Measurements from ENCODE around the gene CCDC88B.

Gene CCDC88B, protein sequence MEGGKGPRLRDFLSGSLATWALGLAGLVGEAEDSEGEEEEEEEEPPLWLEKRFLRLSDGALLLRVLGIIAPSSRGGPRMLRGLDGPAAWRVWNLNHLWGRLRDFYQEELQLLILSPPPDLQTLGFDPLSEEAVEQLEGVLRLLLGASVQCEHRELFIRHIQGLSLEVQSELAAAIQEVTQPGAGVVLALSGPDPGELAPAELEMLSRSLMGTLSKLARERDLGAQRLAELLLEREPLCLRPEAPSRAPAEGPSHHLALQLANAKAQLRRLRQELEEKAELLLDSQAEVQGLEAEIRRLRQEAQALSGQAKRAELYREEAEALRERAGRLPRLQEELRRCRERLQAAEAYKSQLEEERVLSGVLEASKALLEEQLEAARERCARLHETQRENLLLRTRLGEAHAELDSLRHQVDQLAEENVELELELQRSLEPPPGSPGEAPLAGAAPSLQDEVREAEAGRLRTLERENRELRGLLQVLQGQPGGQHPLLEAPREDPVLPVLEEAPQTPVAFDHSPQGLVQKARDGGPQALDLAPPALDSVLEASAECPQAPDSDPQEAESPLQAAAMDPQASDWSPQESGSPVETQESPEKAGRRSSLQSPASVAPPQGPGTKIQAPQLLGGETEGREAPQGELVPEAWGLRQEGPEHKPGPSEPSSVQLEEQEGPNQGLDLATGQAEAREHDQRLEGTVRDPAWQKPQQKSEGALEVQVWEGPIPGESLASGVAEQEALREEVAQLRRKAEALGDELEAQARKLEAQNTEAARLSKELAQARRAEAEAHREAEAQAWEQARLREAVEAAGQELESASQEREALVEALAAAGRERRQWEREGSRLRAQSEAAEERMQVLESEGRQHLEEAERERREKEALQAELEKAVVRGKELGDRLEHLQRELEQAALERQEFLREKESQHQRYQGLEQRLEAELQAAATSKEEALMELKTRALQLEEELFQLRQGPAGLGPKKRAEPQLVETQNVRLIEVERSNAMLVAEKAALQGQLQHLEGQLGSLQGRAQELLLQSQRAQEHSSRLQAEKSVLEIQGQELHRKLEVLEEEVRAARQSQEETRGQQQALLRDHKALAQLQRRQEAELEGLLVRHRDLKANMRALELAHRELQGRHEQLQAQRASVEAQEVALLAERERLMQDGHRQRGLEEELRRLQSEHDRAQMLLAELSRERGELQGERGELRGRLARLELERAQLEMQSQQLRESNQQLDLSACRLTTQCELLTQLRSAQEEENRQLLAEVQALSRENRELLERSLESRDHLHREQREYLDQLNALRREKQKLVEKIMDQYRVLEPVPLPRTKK (N-terminal part only)

DNA sequence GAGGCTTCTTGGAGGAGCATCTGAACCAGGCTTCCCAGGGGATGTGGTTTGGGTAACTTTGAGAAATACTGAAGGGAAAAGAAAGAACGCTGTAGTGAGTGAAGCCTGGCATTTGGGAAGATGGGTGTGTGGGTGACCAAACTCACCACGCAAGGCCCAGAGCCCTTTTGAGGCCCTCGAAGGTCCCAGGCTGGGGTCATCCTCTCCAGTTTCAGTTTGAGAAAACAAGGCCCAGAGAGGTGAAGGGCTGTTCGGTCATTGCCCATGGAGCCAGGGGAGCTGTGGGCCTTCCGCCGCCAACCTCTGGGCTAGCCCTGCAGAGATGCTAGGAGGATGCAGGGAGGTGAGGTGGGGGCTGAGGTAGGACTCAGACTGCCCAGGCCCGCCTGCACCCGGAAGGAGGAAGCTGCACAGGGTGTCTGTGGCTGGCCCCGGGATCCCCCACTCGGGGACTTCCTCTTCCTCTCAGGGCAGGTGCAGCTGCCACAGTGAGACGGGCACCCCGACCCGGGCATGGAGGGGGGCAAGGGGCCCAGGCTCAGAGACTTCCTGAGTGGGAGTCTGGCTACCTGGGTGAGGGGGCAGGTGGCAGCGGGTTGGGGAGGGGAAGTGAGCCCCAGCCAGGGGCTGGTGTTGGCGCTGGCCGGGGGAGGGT, at the start of gene CCDC88B:
CCDC88B (plus strand) TSS at position 451 of the 655 bp plus-strand sequence; CDS start at position 514, 63 bp downstream.
- no peak for TF ChIP-seq RAD21 (IDR thresholded peaks at IDR 0.05; ENCODE audit: low read depth)
- no peak for TF ChIP-seq ZBTB7A (IDR thresholded peaks at IDR 0.05; ENCODE audit: low read depth)
- no peak for TF ChIP-seq NFIC (IDR thresholded peaks at IDR 0.05)
- no peak for TF ChIP-seq FOXM1 (IDR thresholded peaks at IDR 0.05; ENCODE audit: borderline replicate concordance, low read depth)
- no peak for TF ChIP-seq CEBPB (IDR thresholded peaks at IDR 0.05)
- TF ChIP-seq TAF1 (IDR thresholded peaks at IDR 0.05; ENCODE audit: low read depth): no peak
- no peak for TF ChIP-seq YY1 (IDR thresholded peaks at IDR 0.05; ENCODE audit: low read depth)
- TF ChIP-seq CREB1 (IDR thresholded peaks at IDR 0.05; ENCODE audit: low read depth): no peak
- no peak for TF ChIP-seq EP300 (IDR thresholded peaks at IDR 0.05; ENCODE audit: borderline replicate concordance)
- no peak for TF ChIP-seq REST (IDR thresholded peaks at IDR 0.05; ENCODE audit: low read depth)

GRCh38 chr11:64290352-64291261, 49.4 kb upstream of the CCDC88B start:
- no peak for TF ChIP-seq FOXM1 (IDR thresholded peaks at IDR 0.05; ENCODE audit: borderline replicate concordance, low read depth)
- TF ChIP-seq EP300 (IDR thresholded peaks at IDR 0.05; ENCODE audit: borderline replicate concordance): no peak
- no peak for TF ChIP-seq USF1 (IDR thresholded peaks at IDR 0.05)
- no peak for TF ChIP-seq RAD21 (IDR thresholded peaks at IDR 0.05; ENCODE audit: low read depth)
- TF ChIP-seq, protein P1, sequence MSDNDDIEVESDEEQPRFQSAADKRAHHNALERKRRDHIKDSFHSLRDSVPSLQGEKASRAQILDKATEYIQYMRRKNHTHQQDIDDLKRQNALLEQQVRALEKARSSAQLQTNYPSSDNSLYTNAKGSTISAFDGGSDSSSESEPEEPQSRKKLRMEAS (IDR thresholded peaks at IDR 0.05): no peak
- TF ChIP-seq YY1 (IDR thresholded peaks at IDR 0.05; ENCODE audit: low read depth): no peak
- no peak for TF ChIP-seq CREB1 (IDR thresholded peaks at IDR 0.05; ENCODE audit: low read depth)
- TF ChIP-seq NFIC (IDR thresholded peaks at IDR 0.05): no peak
- TF ChIP-seq CEBPB (IDR thresholded peaks at IDR 0.05): no peak
- no peak for TF ChIP-seq TCF12 (IDR thresholded peaks at IDR 0.05; ENCODE audit: low read depth)
- no peak for TF ChIP-seq EGR1 (IDR thresholded peaks at IDR 0.05)
- TF ChIP-seq TEAD4 (IDR thresholded peaks at IDR 0.05): no peak
- TF ChIP-seq REST (IDR thresholded peaks at IDR 0.05; ENCODE audit: low read depth): no peak
- TF ChIP-seq ZBTB7A (IDR thresholded peaks at IDR 0.05; ENCODE audit: low read depth): no peak
- TF ChIP-seq TAF1 (IDR thresholded peaks at IDR 0.05; ENCODE audit: low read depth): no peak

GRCh38 chr11:64291262-64291751, 48.7 kb upstream of the CCDC88B start, which contains the start of gene KCNK4:
Gene KCNK4 (plus strand): TSS chr11:64291302. CDS start chr11:64293019, 1,717 bp downstream.
- TF ChIP-seq RAD21 (IDR thresholded peaks at IDR 0.05; ENCODE audit: low read depth): no peak

DNA sequence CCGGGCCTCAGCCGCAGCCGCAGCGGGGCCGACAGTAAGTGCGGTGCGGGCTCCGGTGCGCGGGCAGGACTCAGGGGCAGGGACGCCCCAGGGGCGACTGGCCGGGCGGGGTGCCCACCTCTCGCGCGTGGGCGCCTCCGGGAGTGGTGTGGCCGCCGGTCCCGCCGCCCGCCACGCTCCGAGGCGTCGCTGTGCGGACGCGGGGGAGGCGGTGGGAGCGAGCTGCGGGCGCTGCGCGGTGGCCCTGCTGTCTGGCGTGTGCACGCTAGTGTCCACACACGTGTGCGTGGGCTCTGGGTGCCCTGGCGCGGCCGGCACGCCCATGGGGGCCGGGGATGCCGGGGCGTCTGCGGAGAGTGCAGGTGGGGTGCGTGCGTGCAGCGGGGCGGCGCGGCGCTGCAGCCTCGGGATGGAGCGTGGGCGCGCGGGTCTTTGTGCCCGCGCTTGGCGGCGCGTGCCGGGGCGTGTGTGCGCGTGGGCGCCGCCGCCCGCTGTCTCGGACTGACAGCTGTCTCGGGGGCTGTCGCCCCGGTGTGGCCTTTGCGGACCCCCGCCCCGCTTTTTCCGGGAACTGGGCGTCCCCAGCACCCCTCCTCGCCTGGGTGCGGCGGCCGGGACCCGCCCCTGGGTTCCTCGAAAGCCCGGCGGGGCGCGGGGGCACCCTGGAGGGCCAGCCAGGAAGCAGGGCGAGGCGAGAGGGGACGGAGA, 48.1 kb upstream of the CCDC88B start:
- no peak for TF ChIP-seq RAD21 (IDR thresholded peaks at IDR 0.05; ENCODE audit: low read depth)
- no peak for TF ChIP-seq CEBPB (IDR thresholded peaks at IDR 0.05)
- TF ChIP-seq YY1 (IDR thresholded peaks at IDR 0.05; ENCODE audit: low read depth): no peak
- TF ChIP-seq TAF1 (IDR thresholded peaks at IDR 0.05; ENCODE audit: low read depth): no peak
- no peak for TF ChIP-seq USF1 (IDR thresholded peaks at IDR 0.05)
- no peak for TF ChIP-seq FOXM1 (IDR thresholded peaks at IDR 0.05; ENCODE audit: borderline replicate concordance, low read depth)
- TF ChIP-seq ZBTB7A (IDR thresholded peaks at IDR 0.05; ENCODE audit: low read depth): no peak
- TF ChIP-seq REST (IDR thresholded peaks at IDR 0.05; ENCODE audit: low read depth): no peak
- no peak; the same call in 1 of the 2 replicates for TF ChIP-seq EGR1 (IDR thresholded peaks at IDR 0.05)
- TF ChIP-seq, protein P1 (IDR thresholded peaks at IDR 0.05): no peak

Data from Ishikawa (cell line).